GM18508 (cell line): Measurements from ENCODE around the gene CC2D2B.
"Not testable (repeated sequence)": the region's sequence is repeated elsewhere in the genome, so short reads cannot be mapped to it uniquely, and the experiment has no call there.

Experiments
- ATAC-seq: cut with Tn5 transposase; IDR thresholded peaks from one replicate; pipeline ENCODE4 v1.9.1; 2021; ENCODE audit warnings: moderate number of reproducible peaks; ENCODE audit not compliant: insufficient read depth, unreplicated experiment

Gene CC2D2B

GRCh38 chr10:96017191-96017687, 109.5 kb downstream of the CC2D2B start:
- no peak for ATAC-seq

GRCh38 chr10:96021332-96021731, 113.6 kb downstream of the CC2D2B start:
- ATAC-seq, result no peak

- no peak for ATAC-seq
Measured at GRCh38 chr10:96022739-96023138, 115.0 kb downstream of the CC2D2B start.

- ATAC-seq, result no peak
Measured at GRCh38 chr10:96023168-96023567, 115.4 kb downstream of the CC2D2B start.

- no peak for ATAC-seq
Measured at GRCh38 chr10:96025566-96025965, 117.8 kb downstream of the CC2D2B start.

GRCh38 chr10:96034625-96035024, 126.8 kb downstream of the CC2D2B start:
- ATAC-seq, result no peak

GRCh38 chr10:96038476-96039387, 131.0 kb downstream of the CC2D2B start:
- ATAC-seq, result no peak

GRCh38 chr10:96041146-96041545, 133.4 kb downstream of the CC2D2B start:
- no peak for ATAC-seq

- ATAC-seq, result no peak
Measured at GRCh38 chr10:96043033-96043892, 135.5 kb downstream of the CC2D2B start, which contains the start of gene CCNJ. Gene CCNJ (plus strand): TSS chr10:96043583. CDS start chr10:96044394, 811 bp downstream.

- no peak for ATAC-seq
Measured at GRCh38 chr10:96043893-96044715, 136.3 kb downstream of the CC2D2B start.

- ATAC-seq, result no peak
Measured at GRCh38 chr10:96044736-96045135, 137.0 kb downstream of the CC2D2B start.

- ATAC-seq, result no peak
Measured at GRCh38 chr10:96046546-96046945, 138.8 kb downstream of the CC2D2B start.

GRCh38 chr10:96047004-96047649, 139.4 kb downstream of the CC2D2B start:
- no peak for ATAC-seq

- not testable (repeated sequence) for ATAC-seq
Measured at GRCh38 chr10:96047925-96048324, 140.2 kb downstream of the CC2D2B start.

GRCh38 chr10:96049340-96049739, 141.6 kb downstream of the CC2D2B start:
- no peak for ATAC-seq

GRCh38 chr10:96053985-96054384, 146.2 kb downstream of the CC2D2B start:
- ATAC-seq, result no peak

- no peak for ATAC-seq
Measured at GRCh38 chr10:96056787-96057186, 149.0 kb downstream of the CC2D2B start.

GRCh38 chr10:96061232-96061631, 153.5 kb downstream of the CC2D2B start:
- no peak for ATAC-seq

- no peak for ATAC-seq
Measured at GRCh38 chr10:96072674-96073073, 164.9 kb downstream of the CC2D2B start.
